GM19452 (cell line): ENCODE data around the gene PHF1.

ENCODE experiments used
- ATAC-seq: cut with Tn5 transposase; IDR thresholded peaks from one replicate; pipeline ENCODE4 v1.9.1; 2021; ENCODE audit not compliant: unreplicated experiment

Gene PHF1

DNA sequence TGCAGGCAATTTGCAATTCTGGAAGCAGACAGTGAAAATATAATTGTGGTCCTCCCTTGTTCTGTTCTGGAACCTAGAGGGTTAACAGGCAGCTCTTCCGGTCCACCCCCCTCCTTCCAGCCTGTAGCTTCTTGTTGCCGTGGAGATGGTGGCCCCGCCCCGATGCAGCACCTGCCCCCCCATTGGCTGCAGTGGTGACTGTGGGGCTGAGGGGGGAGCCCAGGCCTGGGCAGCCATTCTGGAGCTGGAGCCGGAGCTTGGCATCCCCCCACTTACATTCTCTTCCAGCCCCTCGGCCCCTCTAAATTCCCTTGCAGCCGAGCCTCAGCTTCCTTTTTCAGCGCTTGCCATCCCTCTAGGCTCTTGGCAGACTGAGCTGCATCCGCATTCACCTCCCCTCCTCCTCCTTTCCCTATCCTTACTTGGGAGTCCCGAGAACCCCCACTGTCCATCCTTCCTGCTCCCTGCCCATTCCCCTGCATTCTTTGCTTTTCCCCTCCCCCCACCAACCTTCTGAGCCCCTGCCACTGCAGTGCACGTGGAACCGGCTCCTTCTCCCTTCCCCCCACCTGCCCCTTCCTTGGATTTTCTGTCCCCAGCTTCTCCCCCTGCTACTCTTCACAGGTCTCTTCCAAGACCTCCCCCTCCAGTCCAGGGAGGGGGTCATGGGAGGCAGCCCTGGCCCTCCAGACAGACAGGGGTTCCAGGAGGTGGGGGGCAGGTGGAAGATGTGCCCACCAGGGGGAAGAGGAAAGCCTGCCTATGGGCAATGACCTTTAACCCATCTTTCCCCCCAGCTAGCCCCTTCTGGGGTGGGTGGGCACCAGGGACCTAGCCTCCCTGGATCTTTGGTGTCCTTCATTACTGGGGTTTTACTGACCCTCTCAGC is 20.4 kb downstream of the PHF1 start:
- ATAC-seq = no peak

GRCh38 chr6:33431880-33432541 is 21.2 kb downstream of the PHF1 start:
- ATAC-seq = no peak

DNA sequence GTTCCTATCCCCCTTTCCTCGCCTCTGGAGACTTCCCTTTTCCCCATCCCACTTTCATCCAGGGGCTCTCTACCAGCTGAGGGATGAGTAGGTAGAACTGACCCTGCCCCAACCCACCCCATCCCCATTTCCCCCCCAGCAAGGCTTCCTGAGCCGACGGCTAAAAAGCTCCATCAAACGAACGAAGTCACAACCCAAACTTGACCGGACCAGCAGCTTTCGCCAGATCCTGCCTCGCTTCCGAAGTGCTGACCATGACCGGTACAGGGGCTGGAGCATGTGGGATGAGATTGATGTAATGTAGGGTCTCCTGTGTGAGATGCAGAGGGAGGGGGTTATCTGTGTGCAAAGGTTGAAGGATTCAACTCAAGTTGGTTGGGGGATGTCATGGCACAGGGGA is 21.7 kb downstream of the PHF1 start:
- no peak for ATAC-seq

DNA sequence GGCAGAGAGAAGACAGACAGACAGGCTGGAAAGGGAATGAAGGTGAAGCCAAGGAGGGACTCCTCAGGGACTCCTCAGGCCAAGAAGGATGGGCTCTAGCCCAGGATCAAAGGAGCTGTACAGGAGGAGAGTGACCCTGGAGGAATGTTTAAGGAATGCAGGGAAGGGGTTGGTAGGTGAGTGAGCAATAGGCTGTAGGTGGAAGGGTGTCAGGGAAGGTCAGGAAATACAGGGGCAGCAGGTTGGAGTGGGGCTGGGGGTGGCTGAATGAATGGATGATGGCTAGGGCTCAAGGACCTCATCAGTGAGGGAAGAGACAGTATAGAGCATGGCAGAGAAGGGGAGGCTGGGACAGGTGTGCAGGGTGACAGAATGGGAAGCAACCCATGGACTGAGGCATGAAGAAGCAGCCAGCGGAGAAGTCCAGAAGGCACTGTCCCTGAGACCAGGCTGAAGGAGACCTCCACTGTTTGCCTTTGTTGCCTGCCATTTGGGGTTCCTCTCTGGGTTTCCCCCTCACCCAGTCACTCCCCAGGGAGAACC is 22.3 kb downstream of the PHF1 start:
- no peak for ATAC-seq

DNA sequence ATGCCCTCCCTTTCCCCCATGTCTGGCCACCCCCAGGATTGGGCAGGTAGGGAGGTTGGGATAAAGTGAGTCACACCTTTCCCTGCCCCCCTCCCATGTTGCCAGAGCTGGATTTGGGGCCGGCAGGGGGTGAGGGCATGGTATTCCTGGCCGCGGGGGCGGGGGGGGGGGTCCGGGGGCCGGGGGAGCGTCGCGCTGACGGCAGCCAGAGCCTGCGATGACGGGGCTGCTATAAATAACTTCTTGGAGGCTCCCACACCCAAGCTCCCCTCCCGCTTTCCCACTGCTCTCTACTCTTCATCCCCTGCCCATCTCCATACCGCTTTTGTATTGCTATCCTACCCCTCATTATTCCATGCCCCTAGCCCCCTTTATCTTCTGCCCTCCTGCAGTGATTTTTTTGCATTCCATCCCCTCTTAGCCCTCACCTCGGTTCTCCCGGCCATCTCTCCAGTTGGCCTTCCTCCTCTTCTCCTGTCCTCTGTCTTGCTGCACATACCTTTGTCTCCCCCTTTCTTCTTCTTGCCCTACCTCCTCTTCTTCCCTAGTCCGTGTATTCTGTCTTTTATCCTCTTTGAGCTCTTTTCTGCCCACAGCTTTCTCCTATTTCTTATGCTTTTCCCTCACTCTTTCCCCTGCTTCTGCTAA is 22.9 kb downstream of the PHF1 start:
- no peak for ATAC-seq

DNA sequence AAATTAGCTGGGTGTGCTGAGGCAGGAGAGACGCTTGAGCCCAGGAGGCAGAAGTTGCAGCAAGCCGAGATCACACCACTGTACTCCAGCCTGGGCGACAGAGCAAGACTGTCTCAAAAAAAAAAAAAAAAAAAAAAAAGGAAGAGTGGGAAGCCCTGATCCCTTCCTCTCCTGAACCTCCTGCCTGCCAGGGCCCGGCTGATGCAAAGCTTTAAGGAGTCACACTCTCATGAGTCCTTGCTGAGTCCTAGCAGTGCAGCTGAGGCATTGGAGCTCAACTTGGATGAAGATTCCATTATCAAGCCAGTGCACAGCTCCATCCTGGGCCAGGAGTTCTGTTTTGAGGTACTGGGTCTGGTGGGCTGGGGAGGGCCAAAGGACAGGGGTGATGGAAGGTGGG is 24.1 kb downstream of the PHF1 start:
- no peak for ATAC-seq

- no peak for ATAC-seq
Observed at GRCh38 chr6:33437666-33438065, 26.9 kb downstream of the PHF1 start.

GRCh38 chr6:33438978-33439594 is 28.3 kb downstream of the PHF1 start:
- no peak for ATAC-seq

DNA sequence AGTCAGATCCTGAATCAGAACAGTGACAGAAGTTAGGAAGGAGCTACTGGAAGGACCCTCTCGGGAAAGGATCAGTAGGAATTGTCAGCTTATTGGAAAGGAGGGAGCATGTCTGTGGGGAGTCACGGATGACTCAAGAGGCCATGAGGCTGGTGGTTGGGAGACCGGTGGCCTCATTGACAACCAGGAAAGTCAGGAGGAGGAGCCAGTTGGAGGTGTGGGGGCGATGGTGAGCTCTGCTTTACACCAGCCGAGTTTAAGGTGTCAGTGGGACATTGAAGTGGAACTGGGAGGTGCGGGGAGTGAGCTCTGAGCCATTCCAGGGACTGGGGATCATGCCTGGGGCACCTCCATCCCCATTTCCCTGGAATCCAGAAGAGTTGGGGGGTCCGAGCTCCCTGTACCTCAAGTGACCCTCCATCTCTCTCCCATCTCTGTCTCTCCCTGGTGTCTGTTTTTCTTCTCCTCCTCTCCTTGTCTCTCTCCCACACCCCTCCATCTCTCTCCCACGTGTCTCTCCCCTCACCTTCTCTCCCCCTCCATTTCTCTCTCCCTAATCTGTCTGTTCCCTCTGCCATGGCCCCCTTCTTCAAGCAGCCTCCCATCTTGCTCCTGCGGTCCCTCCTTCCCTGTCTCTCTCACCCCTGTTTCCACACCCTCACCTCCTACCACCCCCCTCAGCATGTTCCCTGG is 29.3 kb downstream of the PHF1 start:
- no peak for ATAC-seq

DNA sequence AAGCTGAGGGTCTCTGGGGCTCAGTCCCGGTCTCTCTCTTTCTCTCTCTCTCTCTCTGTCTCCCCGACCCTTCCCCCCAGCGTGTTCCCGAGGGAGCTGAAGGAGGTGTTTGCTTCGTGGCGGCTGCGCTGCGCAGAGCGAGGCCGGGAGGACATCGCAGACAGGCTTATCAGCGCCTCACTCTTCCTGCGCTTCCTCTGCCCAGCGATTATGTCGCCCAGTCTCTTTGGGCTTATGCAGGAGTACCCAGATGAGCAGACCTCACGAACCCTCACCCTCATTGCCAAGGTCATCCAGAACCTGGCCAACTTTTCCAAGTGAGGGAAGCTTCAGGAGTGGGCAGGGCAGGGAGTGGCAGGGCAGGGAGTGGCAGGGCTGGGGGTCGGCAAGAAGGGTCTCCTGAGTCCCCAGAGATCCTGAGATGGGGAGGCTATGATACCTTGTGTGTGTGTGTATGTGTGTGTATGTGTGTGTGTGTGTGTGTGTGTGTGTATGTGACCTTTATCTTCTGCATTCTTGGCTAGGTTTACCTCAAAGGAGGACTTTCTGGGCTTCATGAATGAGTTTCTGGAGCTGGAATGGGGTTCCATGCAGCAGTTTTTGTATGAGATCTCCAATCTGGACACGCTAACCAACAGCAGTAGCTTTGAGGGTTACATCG is 30.0 kb downstream of the PHF1 start:
- no peak for ATAC-seq

- no peak for ATAC-seq
Observed at GRCh38 chr6:33441457-33441856, 30.6 kb downstream of the PHF1 start.

GRCh38 chr6:33442283-33442682 is 31.5 kb downstream of the PHF1 start:
- no peak for ATAC-seq

DNA sequence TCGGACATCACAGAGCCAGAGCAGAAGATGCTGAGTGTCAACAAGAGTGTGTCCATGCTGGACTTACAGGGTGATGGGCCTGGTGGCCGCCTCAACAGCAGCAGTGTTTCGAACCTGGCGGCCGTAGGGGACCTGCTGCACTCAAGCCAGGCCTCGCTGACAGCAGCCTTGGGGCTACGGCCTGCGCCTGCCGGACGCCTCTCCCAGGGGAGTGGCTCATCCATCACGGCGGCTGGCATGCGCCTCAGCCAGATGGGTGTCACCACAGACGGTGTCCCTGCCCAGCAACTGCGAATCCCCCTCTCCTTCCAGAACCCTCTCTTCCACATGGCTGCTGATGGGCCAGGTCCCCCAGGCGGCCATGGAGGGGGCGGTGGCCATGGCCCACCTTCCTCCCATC is 32.2 kb downstream of the PHF1 start:
- ATAC-seq = no peak

GRCh38 chr6:33443619-33444504 is 33.0 kb downstream of the PHF1 start:
- no peak for ATAC-seq

DNA sequence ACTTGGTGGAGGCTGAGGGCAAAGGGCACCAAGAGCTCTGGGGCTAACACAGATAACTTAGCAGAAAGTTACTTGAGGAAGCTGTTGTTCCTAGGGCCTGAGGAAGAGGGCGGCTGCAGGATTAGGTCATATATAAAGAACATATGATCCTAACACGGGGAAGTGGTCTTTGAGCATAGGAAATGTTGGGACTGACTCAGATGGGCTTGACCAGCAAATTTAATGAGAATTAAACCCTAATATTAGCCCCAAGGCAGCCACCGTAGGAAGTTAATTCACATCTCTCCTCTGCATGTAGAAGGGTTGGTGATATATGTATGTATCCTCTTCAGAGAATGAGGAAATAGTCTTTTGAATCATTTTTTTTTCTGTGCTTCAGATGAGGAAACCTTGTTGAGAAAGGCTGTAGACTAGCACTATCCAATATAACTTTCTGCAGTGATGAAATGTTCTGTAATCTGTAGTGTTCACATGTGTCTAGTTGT is 34.3 kb downstream of the PHF1 start:
- ATAC-seq = no peak

- no peak for ATAC-seq
Observed at GRCh38 chr6:33446356-33446755, 35.5 kb downstream of the PHF1 start.

DNA sequence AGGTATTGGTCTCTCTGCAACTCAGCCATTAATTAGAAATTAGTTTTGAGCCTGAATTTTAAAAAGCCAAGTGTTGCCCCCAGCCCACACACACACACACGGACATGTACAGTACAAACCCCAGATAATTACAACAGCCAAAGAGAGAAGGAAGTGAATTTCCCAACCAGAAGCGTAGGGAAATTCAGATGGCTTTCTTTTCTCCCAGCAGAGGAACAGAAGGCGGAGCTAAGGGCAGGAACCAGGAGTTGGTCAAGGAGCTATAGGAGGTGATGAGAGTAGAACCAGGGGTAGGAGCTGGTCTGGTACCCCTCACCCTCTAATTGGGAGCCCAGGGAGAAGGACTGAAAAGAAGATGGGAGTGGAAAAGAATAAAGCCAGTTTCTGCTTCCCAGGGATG is 39.6 kb downstream of the PHF1 start:
- ATAC-seq = no peak

DNA sequence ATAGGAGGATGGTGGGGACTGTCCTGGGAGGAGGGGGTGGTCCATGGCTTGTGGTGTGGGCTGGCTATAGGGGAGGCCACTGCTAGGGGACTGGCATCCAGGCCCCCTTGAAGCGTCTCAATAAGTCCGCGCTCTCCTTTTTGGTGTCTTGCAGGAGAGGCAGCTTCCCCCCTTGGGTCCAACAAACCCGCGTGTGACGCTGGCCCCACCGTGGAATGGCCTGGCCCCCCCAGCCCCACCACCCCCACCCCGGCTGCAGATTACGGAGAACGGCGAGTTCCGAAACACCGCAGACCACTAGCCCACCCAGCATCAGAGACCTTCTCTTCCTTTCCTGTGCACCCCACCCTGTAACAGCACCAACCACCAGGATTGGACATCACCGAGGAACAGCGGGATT is 40.8 kb downstream of the PHF1 start:
- ATAC-seq = no peak

DNA sequence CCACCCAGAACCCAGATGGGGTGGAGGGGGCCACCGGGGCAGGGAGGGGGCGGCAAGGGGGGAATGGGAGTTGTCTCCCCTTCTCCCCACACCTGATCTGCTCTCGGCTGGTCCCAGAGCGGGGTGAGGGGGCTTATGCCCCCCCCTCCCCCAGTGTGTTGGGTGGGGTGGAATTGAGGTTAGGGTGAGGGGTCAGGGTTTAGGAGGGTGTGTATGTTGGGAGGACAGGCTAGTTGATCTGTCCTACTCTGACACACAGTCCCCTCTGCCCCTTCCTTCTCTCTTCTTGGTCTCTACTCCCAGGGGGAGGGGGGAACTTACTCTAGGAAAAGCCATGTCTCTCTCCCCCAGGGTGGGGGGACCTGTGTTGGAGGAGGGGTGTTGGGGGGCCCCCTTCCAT is 41.7 kb downstream of the PHF1 start:
- no peak for ATAC-seq
